Measurements from ENCODE around the gene CCDC158. TPM values are rescaled to one million over a fixed set of nuclear protein-coding genes. Genes with fewer than 3 reads are reported as not detected.
"Not testable (repeated sequence)": the region's sequence is repeated elsewhere in the genome, so short reads cannot be mapped to it uniquely, and the experiment has no call there.

Gene CCDC158
- total and polyA plus RNA-seq, 2 of the 8 experiments (the other 6 are each of a cell fraction or from before 2014, with no cell fraction given), result not detected

DNA sequence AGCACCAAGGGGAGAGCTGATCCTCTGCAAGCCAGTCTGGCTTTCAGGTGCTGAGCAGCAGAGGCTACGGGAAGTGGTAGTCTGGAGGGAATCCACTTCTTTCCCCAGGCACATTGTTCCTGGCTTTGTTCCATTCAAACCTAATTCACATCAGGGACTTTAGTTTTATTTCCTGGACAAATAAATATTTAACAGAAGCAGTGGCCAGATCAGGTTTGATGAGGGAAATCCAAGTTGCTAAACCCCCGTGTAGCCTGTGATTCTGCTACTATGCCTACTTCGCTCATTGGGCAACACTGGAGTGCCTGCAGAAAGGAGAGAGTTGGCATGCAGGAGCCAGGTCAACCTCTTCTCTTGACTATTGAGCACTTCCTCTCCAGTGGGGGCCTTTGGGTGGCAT, 128.2 kb downstream of the CCDC158 start:
- Histone ChIP-seq H3K14ac (ENCODE audit: insufficient read length) (no peak overlapping the region), H2AK5ac (ENCODE audit: low read depth, low read length) (no peak overlapping the region), H3K27me3 (replicated peaks in 1 of 4; ENCODE audit: control insufficient read depth in 3 of 4, extremely low read depth in 1 of 4, insufficient read depth in 3 of 4, low read length in 3 of 4) (no peaks in the 10 kb centered on the region), H3K9ac (replicated peaks in 1 of 4; ENCODE audit: extremely low read depth in 1 of 4, low read depth in 3 of 4, low read length in 3 of 4) (no peak overlapping the region), H3K18ac (ENCODE audit: extremely low read depth, low read length) (no peak overlapping the region), H4K20me1 (replicated peaks in 1 of 2; ENCODE audit: control insufficient read depth in 1 of 2, insufficient read depth in 2 of 2, low read length in 2 of 2) (no peaks in the 10 kb centered on the region), H3K9me3 (ENCODE audit: insufficient read depth in 2 of 2, low read depth in 1 of 2, low read length in 1 of 2) (peaks cover 0 to 9% of the 10 kb centered on the region in 2 experiments; a peak in 1 of 4 replicates), H2AFZ (ENCODE audit: low read length) (no peak overlapping the region), H2BK120ac (replicated peaks; ENCODE audit: low read depth, low read length) (no peak overlapping the region), H3K23me2 (ENCODE audit: low read depth, low read length) (no peaks in the 10 kb centered on the region), H3K4ac (replicated peaks; ENCODE audit: insufficient read length, low read depth, low read length) (no peak overlapping the region), H4K5ac (ENCODE audit: insufficient read length, low read depth, low read length) (no peak overlapping the region), H3K27ac (ENCODE audit: low read depth, low read length) (no peak overlapping the region), H3K56ac (replicated peaks; ENCODE audit: insufficient read length, low read depth, low read length) (no peak overlapping the region), H3K79me1 (ENCODE audit: low read depth, low read length) (no peaks in the 10 kb centered on the region; the same call in 1 of the 2 replicates), H3K4me3 (ENCODE audit: extremely low read depth in 1 of 4, insufficient read depth in 2 of 4, low read depth in 3 of 4, low read length in 4 of 4) (no peak overlapping the region), H3K23ac (ENCODE audit: insufficient read length) (no peak overlapping the region), H4K91ac (replicated peaks; ENCODE audit: insufficient read length, low read length) (no peak overlapping the region), H2BK15ac (ENCODE audit: low read length) (no peak overlapping the region), H2BK12ac (ENCODE audit: low read depth, low read length) (no peak overlapping the region), H2BK20ac (ENCODE audit: low read length) (no peak overlapping the region), H2BK5ac (ENCODE audit: low read depth, low read length) (no peak overlapping the region), H4K8ac (ENCODE audit: extremely low read depth, insufficient read depth, low read length) (no peak overlapping the region), H3K36me3 (ENCODE audit: control insufficient read depth in 2 of 4, insufficient read depth in 4 of 4, low read length in 3 of 4) (no peaks in the 10 kb centered on the region), H3K4me1 (replicated peaks in 1 of 4; ENCODE audit: control insufficient read depth in 3 of 4, insufficient read depth in 4 of 4, low read length in 3 of 4) (no peaks in the 10 kb centered on the region), H3K79me2 (ENCODE audit: control insufficient read depth in 1 of 2, insufficient read depth in 2 of 2, low read length in 2 of 2) (no peaks in the 10 kb centered on the region), H3K4me2 (ENCODE audit: insufficient read depth in 1 of 2, low read depth in 2 of 2, low read length in 2 of 2) (no peak overlapping the region)
- FAIRE-seq (no peak), DNase-seq (ENCODE audit: low read depth in 1 of 2, low spot score in 2 of 2) (no peak)
- CTCF ChIA-PET (ENCODE audit: partially characterized antibody), result interaction anchor here (0.8 to 4.3 kb wide), 2 partner anchors 14 to 15 kb away, joined by 3 to 21 read pairs; partner anchors contain the start of gene STBD1
- no peak for TF ChIP-seq RFX5 (IDR thresholded peaks at IDR 0.05; ENCODE audit: borderline replicate concordance, low read depth, low read length)
- POLR2A ChIA-PET (ENCODE audit: partially characterized antibody), result no interaction called here
- WGBS, 2 experiments (ENCODE audit: extremely low coverage in 1 of 2, insufficient coverage in 1 of 2, insufficient read length in 1 of 2, insufficient replicate concordance in 2 of 2, low coverage in 1 of 2, low lambda C conversion rate in 2 of 2, missing lambda C conversion rate in 1 of 2), result 94% methylated on average over 3 of the region's 3 CpGs; no CpG with 5 or more reads in 1 of the 2 experiments

DNA sequence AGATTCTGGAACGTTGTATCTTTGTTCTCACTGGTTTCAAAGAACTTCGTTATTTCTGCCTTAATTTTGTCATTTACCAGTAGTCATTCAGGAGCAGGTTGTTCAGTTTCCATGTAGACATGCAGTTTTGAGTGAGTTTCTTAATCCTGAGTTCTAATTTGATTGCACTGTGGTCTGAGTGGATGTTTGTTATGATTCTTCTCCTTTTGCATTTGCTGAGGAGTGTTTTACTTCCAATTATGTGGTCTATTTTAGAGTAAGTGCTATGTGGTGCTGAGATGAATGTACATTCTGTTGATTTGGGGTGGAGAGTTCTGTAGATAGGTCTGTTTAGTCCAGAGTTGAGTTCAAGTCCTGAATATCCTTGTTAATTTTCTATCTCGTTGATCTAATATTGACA, 133.1 kb downstream of the CCDC158 start:
- H2AFZ ChIP-seq (ENCODE audit: low read length); H4K8ac ChIP-seq (ENCODE audit: extremely low read depth, insufficient read depth, low read length); DNase-seq (ENCODE audit: low read depth in 1 of 2, low spot score in 2 of 2); H4K91ac ChIP-seq (replicated peaks; ENCODE audit: insufficient read length, low read length); H3K27me3 ChIP-seq (replicated peaks in 1 of 4; ENCODE audit: control insufficient read depth in 3 of 4, extremely low read depth in 1 of 4, insufficient read depth in 3 of 4, low read length in 3 of 4); H4K5ac ChIP-seq (ENCODE audit: insufficient read length, low read depth, low read length); H3K4me2 ChIP-seq (ENCODE audit: insufficient read depth in 1 of 2, low read depth in 2 of 2, low read length in 2 of 2); H3K4me3 ChIP-seq (ENCODE audit: extremely low read depth in 1 of 4, insufficient read depth in 2 of 4, low read depth in 3 of 4, low read length in 4 of 4); H2BK20ac ChIP-seq (ENCODE audit: low read length); H2BK5ac ChIP-seq (ENCODE audit: low read depth, low read length); H3K18ac ChIP-seq (ENCODE audit: extremely low read depth, low read length); H3K9ac ChIP-seq (replicated peaks in 1 of 4; ENCODE audit: extremely low read depth in 1 of 4, low read depth in 3 of 4, low read length in 3 of 4); H2AK5ac ChIP-seq (ENCODE audit: low read depth, low read length); H2BK15ac ChIP-seq (ENCODE audit: low read length); H3K9me3 ChIP-seq (ENCODE audit: insufficient read depth in 2 of 2, low read depth in 1 of 2, low read length in 1 of 2); FAIRE-seq; POLR2A ChIA-PET (ENCODE audit: partially characterized antibody); H3K14ac ChIP-seq (ENCODE audit: insufficient read length); H3K27ac ChIP-seq (ENCODE audit: low read depth, low read length); H3K79me1 ChIP-seq (ENCODE audit: low read depth, low read length); H3K4me1 ChIP-seq (replicated peaks in 1 of 4; ENCODE audit: control insufficient read depth in 3 of 4, insufficient read depth in 4 of 4, low read length in 3 of 4); H2BK12ac ChIP-seq (ENCODE audit: low read depth, low read length); H3K79me2 ChIP-seq (ENCODE audit: control insufficient read depth in 1 of 2, insufficient read depth in 2 of 2, low read length in 2 of 2); H3K4ac ChIP-seq (replicated peaks; ENCODE audit: insufficient read length, low read depth, low read length); H3K56ac ChIP-seq (replicated peaks; ENCODE audit: insufficient read length, low read depth, low read length); H4K20me1 ChIP-seq (replicated peaks in 1 of 2; ENCODE audit: control insufficient read depth in 1 of 2, insufficient read depth in 2 of 2, low read length in 2 of 2); H3K36me3 ChIP-seq (ENCODE audit: control insufficient read depth in 2 of 4, insufficient read depth in 4 of 4, low read length in 3 of 4); H2BK120ac ChIP-seq (replicated peaks; ENCODE audit: low read depth, low read length); H3K23ac ChIP-seq (ENCODE audit: insufficient read length); H3K23me2 ChIP-seq (ENCODE audit: low read depth, low read length): not testable (repeated sequence)
- CTCF ChIA-PET (ENCODE audit: partially characterized antibody), result interaction anchor here (0.7 kb wide), 1 partner anchor 108 kb away, joined by 3 read pairs; no protein-coding TSS in a partner anchor
- 77% methylated on average over 3 of the region's 3 CpGs; no CpG with 5 or more reads in 1 of the 2 experiments for WGBS, 2 experiments (ENCODE audit: extremely low coverage in 1 of 2, insufficient coverage in 1 of 2, insufficient read length in 1 of 2, insufficient replicate concordance in 2 of 2, low coverage in 1 of 2, low lambda C conversion rate in 2 of 2, missing lambda C conversion rate in 1 of 2)

Measured in H1 (cell line).